Naive B cell (primary cell): ENCODE data around the gene CDHR1. TPM values are rescaled to one million over a fixed set of nuclear protein-coding genes. Genes with fewer than 3 reads are reported as not detected.

Experiments used
- polyA plus RNA-seq, 6 donors: library from polyadenylated mRNA; unstranded; fragments of 300-500 nt; fragmentation: Illumina TruSeq; gene quantifications; one replicate each; pipeline ENCODE4 v1.2.3, GENCODE V29; 2021; ENCODE audit warnings: low read depth in 6 of 6

Gene CDHR1
- polyA plus RNA-seq, 6 donors from 2014 or later = 0.08 TPM; not detected in 5

Other genes with a start within 250 kb of the CDHR1 start
- gene GHITM, start 55.0 kb upstream of the CDHR1 start, polyA plus RNA-seq = 100 to 1,000 TPM; 241 to 563 (median 272) TPM
- not detected for gene GPR15LG, start 20.7 kb upstream of the CDHR1 start, polyA plus RNA-seq
- not detected for gene LRIT2, start 31.0 kb downstream of the CDHR1 start, polyA plus RNA-seq
- not detected for gene LRIT1, start 47.0 kb downstream of the CDHR1 start, polyA plus RNA-seq
- not detected for gene RGR, start 50.5 kb downstream of the CDHR1 start, polyA plus RNA-seq
- gene CCSER2, start 134.1 kb downstream of the CDHR1 start, polyA plus RNA-seq = 10 to 100 TPM; 19.4 to 45.1 (median 33.6) TPM